T47D (cell line): Measurements from ENCODE around the gene STARD3.

Experiments used
- DNase-seq, 2 experiments: peaks; one replicate each; pipeline versions ENCODE4 v3.0.0 to v3.0.0-alpha.2; 2011 to 2012; ENCODE audit warnings: low read depth in 1 of 2, low spot score in 1 of 2
- JUND ChIP-seq: IDR thresholded peaks from 2 replicates; pipeline ENCODE4 v1.6.1; 2012; ENCODE audit warnings: low read depth
- in situ Hi-C: cut with HindIII; loops from 2 replicates; pipeline ENCODE4 v1.10.0; 2016; ENCODE audit warnings: low sequenced_read_pairs, low pct_unique_long_range_greater_than_20kb

Gene STARD3

GRCh38 chr17:39700148-39700987 is 63.4 kb downstream of the STARD3 start:
- TF ChIP-seq JUND = no peak
- in situ Hi-C loops = no loop called here
- peak in 1 of 2 experiments; percentile 39 for DNase-seq

GRCh38 chr17:39701012-39701783 is 64.3 kb downstream of the STARD3 start:
- in situ Hi-C loops = no loop called here
- peak; percentile 62 to 78 for DNase-seq
- TF ChIP-seq JUND = no peak

GRCh38 chr17:39701784-39702422 is 65.0 kb downstream of the STARD3 start:
- no peak for DNase-seq
- no peak for TF ChIP-seq JUND
- in situ Hi-C loops = no loop called here

GRCh38 chr17:39702901-39703893 is 66.3 kb downstream of the STARD3 start:
- in situ Hi-C loops = no loop called here
- peak; percentile 91 for TF ChIP-seq JUND
- peak; percentile 83 to 98 for DNase-seq

GRCh38 chr17:39703913-39704312 is 67.0 kb downstream of the STARD3 start:
- no peak for TF ChIP-seq JUND
- no peak for DNase-seq
- in situ Hi-C loops = no loop called here

- DNase-seq = peak; percentile 77 to 92
- TF ChIP-seq JUND = no peak
- in situ Hi-C loops = no loop called here
Observed at GRCh38 chr17:39704821-39705551, 68.0 kb downstream of the STARD3 start.

- peak; percentile 62 to 96 for DNase-seq
- in situ Hi-C loops = no loop called here
- peak; percentile 83 for TF ChIP-seq JUND
Observed at GRCh38 chr17:39705786-39706348, 68.9 kb downstream of the STARD3 start.

- in situ Hi-C loops = no loop called here
- TF ChIP-seq JUND = no peak
- no peak for DNase-seq
Observed at GRCh38 chr17:39706383-39706782, 69.4 kb downstream of the STARD3 start.

GRCh38 chr17:39706921-39707337 is 70.0 kb downstream of the STARD3 start:
- in situ Hi-C loops = no loop called here
- TF ChIP-seq JUND = no peak
- no peak for DNase-seq

- in situ Hi-C loops = no loop called here
- TF ChIP-seq JUND = no peak
- no peak for DNase-seq
Observed at GRCh38 chr17:39709319-39709997, 72.5 kb downstream of the STARD3 start.
